ENCODE results near the gene ATF1.
"Not testable (repeated sequence)": the region's sequence is repeated elsewhere in the genome, so short reads cannot be mapped to it uniquely, and the experiment has no call there.

The ATF1 gene

DNA sequence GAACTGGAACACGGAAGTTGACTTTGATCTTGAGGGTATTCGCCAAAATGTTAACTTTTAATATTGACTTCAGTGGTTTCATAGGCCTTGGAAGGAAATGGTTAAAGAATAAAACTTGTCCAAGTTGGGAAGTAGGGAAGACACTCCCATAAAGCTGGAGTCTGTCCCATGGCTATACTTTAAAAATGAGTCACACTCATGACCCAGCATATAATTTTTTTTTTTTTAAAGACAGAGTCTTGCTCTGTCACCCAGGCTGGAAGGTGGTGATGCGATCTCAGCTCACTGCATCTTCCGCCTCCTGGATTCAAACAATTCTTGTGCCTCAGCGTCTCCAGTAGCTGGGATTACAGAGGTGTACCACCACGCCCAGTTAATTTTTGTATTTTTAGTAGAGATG is 98.4 kb downstream of the ATF1 start:
- no peak for DNase-seq (ENCODE audit: low spot score)

DNA sequence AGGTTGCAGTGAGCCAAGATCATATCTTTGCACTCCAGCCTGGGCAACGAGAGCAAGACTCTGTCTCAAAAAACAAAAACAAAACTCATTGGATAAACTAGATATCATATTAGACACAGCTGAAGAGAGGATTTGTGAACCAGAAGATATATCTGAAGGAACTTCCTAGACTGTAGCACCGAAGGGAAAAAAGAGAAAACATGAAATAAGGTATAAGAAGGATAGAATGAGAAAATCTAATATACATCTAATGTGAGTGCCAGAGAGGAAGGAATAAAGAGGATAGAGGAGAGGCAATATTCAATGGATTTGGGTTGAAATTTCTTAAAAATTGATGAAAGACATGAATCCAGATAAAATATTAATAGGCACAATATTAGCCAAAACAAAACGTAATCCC is 101.4 kb downstream of the ATF1 start:
- no peak for DNase-seq (ENCODE audit: low spot score)

GRCh38 chr12:50868881-50869280 is 105.0 kb downstream of the ATF1 start:
- not testable (repeated sequence) for DNase-seq (ENCODE audit: low spot score)
